D341Med (cell line): ENCODE measurements around the gene HNRNPCL4.
"Not testable (repeated sequence)": the region's sequence is repeated elsewhere in the genome, so short reads cannot be mapped to it uniquely, and the experiment has no call there.

Experiments used
- DNase-seq: peaks from one replicate; pipeline ENCODE4 v3.0.0; 2012; ENCODE audit warnings: low spot score

HNRNPCL4 gene

DNA sequence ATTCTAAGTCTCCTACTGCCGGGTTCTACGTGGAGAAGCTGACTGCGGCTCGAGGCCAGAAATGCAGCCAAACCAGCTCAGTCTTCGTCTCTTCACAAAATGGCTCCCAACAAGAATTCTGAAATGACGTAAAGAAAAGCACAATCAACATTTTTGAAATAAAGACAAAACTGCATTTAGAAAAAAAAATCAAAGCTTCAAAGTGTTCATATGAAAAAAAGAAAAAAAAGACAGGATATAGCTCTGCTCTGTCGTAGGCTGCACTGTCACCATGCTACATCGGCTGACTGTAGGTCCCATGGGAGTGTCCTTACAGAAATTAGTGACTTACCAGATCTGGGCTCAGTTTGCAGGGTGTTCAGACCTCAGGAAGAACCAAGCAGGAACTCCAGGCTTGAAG is at the start of gene HNRNPCL4:
TSS of gene HNRNPCL4 (minus strand) at position 101 of the 400 bp plus-strand sequence. CDS start 164 bp downstream, outside the sequence.
- DNase-seq, result not testable (repeated sequence)

GRCh38 chr1:13208712-13209111 is 43.3 kb upstream of the HNRNPCL4 start:
- not testable (repeated sequence) for DNase-seq

- DNase-seq, result not testable (repeated sequence)
Measured at GRCh38 chr1:13201309-13201708, 35.9 kb upstream of the HNRNPCL4 start, which contains the start of gene PRAMEF13. Gene PRAMEF13 (minus strand): TSS chr1:13201409. CDS start chr1:13199589, 1,820 bp downstream.

- not testable (repeated sequence) for DNase-seq
Measured at GRCh38 chr1:13171548-13171947, 6.1 kb upstream of the HNRNPCL4 start, which contains the start of gene PRAMEF9. Gene PRAMEF9 (plus strand): TSS chr1:13171848. CDS start chr1:13175281, 3,433 bp downstream.

- not testable (repeated sequence) for DNase-seq
Measured at GRCh38 chr1:13155909-13156308, 9.5 kb downstream of the HNRNPCL4 start, which contains the start of gene PRAMEF26. Gene PRAMEF26 (minus strand): TSS chr1:13156009. CDS start chr1:13153095, 2,914 bp downstream.

DNA sequence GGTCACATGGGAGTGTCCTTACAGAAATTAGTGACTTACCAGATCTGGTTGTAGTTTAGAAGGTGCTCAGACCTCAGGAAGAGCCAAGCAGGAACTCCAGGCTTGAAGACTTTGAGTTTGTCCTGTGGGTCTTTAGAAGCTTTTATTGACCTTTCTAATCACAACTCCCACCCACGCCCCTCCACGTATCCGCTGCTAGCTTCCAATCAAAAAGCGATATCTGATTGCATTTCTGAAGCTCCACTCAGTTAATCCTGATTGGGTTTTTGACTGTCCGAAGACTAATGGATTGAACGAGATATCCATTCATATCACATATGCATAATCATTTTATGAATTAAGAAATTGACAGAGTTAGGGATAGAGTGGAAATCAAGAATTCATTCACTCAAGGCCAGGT is 48.7 kb downstream of the HNRNPCL4 start, which contains the start of gene HNRNPCL2:
TSS of gene HNRNPCL2 (minus strand) at position 101 of the 400 bp plus-strand sequence. CDS start 454 bp downstream, outside the sequence.
- DNase-seq, result not testable (repeated sequence)
